CD14-positive monocyte (primary cell): Measurements from ENCODE around the gene C5. TPM values are rescaled to one million over a fixed set of nuclear protein-coding genes. Genes with fewer than 3 reads are reported as not detected.

Experiments used
- DNase-seq, 3 donors: peaks; one replicate each; pipeline ENCODE4 v3.0.0-alpha.2; 2011 to 2022
- H2AFZ ChIP-seq: 2 replicates; pipeline ENCODE4 v1.6.0; 2012; ENCODE audit warnings: mild to moderate bottlenecking, low read depth, low read length, inconsistent platforms; ENCODE audit not compliant: insufficient read depth, poor library complexity, severe bottlenecking
- H3K27ac ChIP-seq, 2 donors: 1 replicate in 1 of 2; 2 replicates in 1 of 2; pipeline ENCODE4 v1.5.1; 2012 to 2013; ENCODE audit warnings: low read length in 2 of 2, control low read depth in 1 of 2, inconsistent platforms in 1 of 2, low read depth in 1 of 2, mild to moderate bottlenecking in 1 of 2
- H3K27me3 ChIP-seq, 2 donors: one replicate each; pipeline versions ENCODE4 v1.6.0 to v1.6.1; 2011 to 2013; ENCODE audit warnings: low read length in 2 of 2; ENCODE audit not compliant: control insufficient read depth in 2 of 2, insufficient read depth in 2 of 2
- H3K36me3 ChIP-seq, 2 donors: replicated peaks in 1 of 2; 1 replicate in 1 of 2; 2 replicates in 1 of 2; pipeline versions ENCODE4 v1.5.1 to v1.6.1; 2012 to 2013; ENCODE audit warnings: low read length in 2 of 2, control low read depth in 1 of 2, inconsistent platforms in 1 of 2, mild to moderate bottlenecking in 1 of 2; ENCODE audit not compliant: insufficient read depth in 2 of 2, control insufficient read depth in 1 of 2
- H3K4me1 ChIP-seq, 2 donors: 1 replicate in 1 of 2; 2 replicates in 1 of 2; pipeline versions ENCODE4 v1.5.1 to v1.6.1; 2012 to 2013; ENCODE audit warnings: low read length in 2 of 2, control low read depth in 1 of 2, inconsistent platforms in 1 of 2, mild to moderate bottlenecking in 1 of 2, moderate library complexity in 1 of 2; ENCODE audit not compliant: insufficient read depth in 2 of 2, control insufficient read depth in 1 of 2
- H3K4me2 ChIP-seq: replicated peaks from 2 replicates; pipeline ENCODE3; 2012; ENCODE audit warnings: low read length, moderate library complexity, mild to moderate bottlenecking; ENCODE audit not compliant: poor library complexity, severe bottlenecking; ENCODE audit errors: extremely low read depth
- H3K4me3 ChIP-seq, 3 experiments: fragments of 200-600 bp in 1 of 3; sonication (generic) in 1 of 3; replicated peaks in 1 of 3; 1 replicate in 2 of 3; 2 replicates in 1 of 3; pipeline ENCODE4 v1.5.1; 2011 to 2013; ENCODE audit warnings: low read length in 3 of 3, mild to moderate bottlenecking in 3 of 3, control low read depth in 2 of 3, low read depth in 2 of 3, inconsistent platforms in 1 of 3, moderate library complexity in 1 of 3
- H3K79me2 ChIP-seq: 2 replicates; pipeline ENCODE4 v1.6.0; 2012; ENCODE audit warnings: mild to moderate bottlenecking, control low read depth, inconsistent platforms, low read length, moderate library complexity; ENCODE audit not compliant: insufficient read depth
- H3K9ac ChIP-seq: 2 replicates; pipeline ENCODE4 v1.6.0; 2017; ENCODE audit warnings: low read length, mild to moderate bottlenecking; ENCODE audit not compliant: insufficient read depth, poor library complexity, severe bottlenecking
- H3K9me3 ChIP-seq, 2 donors: replicated peaks in 1 of 2; 1 replicate in 1 of 2; 2 replicates in 1 of 2; pipeline versions ENCODE4 v1.5.1 to v1.6.1; 2012 to 2013; ENCODE audit warnings: low read length in 2 of 2, control low read depth in 1 of 2; ENCODE audit not compliant: control insufficient read depth in 1 of 2, insufficient read depth in 1 of 2
- H4K20me1 ChIP-seq: 2 replicates; pipeline ENCODE4 v1.6.0; 2012; ENCODE audit warnings: mild to moderate bottlenecking, low read length, control low read depth, moderate library complexity; ENCODE audit not compliant: insufficient read depth
- H3K27ac Mint-ChIP-seq, 7 donors: one replicate each; pipeline ENCODE4 v1.8.0; 2020; ENCODE audit warnings: mild to moderate bottlenecking in 7 of 7, mixed read lengths in 7 of 7, moderate library complexity in 6 of 7, inconsistent platforms in 2 of 7
- H3K27me3 Mint-ChIP-seq, 3 donors: one replicate each; pipeline ENCODE4 v1.8.0; 2021 to 2022; ENCODE audit warnings: low read depth in 3 of 3, mild to moderate bottlenecking in 3 of 3, mixed read lengths in 3 of 3, moderate library complexity in 3 of 3, inconsistent platforms in 1 of 3
- H3K36me3 Mint-ChIP-seq, 2 donors: one replicate each; pipeline ENCODE4 v1.8.0; 2020; ENCODE audit warnings: mixed read lengths in 2 of 2, inconsistent platforms in 1 of 2, mild to moderate bottlenecking in 1 of 2
- H3K4me1 Mint-ChIP-seq: one replicate; pipeline ENCODE4 v1.8.0; 2020; ENCODE audit warnings: mild to moderate bottlenecking, mixed read lengths
- H3K4me3 Mint-ChIP-seq, 2 donors: one replicate each; pipeline ENCODE4 v1.8.0; 2020; ENCODE audit warnings: mild to moderate bottlenecking in 2 of 2, mixed read lengths in 2 of 2, moderate library complexity in 1 of 2
- H3K9me3 Mint-ChIP-seq, 7 donors: one replicate each; pipeline ENCODE4 v1.8.0; 2020 to 2022; ENCODE audit warnings: mixed read lengths in 7 of 7, mild to moderate bottlenecking in 6 of 7, moderate library complexity in 6 of 7, inconsistent platforms in 2 of 7
- CTCF ChIP-seq: fragments of 200-600 bp; IDR thresholded peaks from one replicate; pipeline ENCODE4 v1.8.0; 2022; ENCODE audit warnings: antibody characterized with exemption, mild to moderate bottlenecking
- WGBS: methylation state at CpG from one replicate; pipeline ENCODE4 v1.1.5; 2013; ENCODE audit warnings: missing lambda C conversion rate; ENCODE audit not compliant: insufficient coverage; 5-methylcytosine and 5-hydroxymethylcytosine counted together
- intact Hi-C, 2 donors: fragments of 100-400 bp; cut with micrococcal nuclease; formaldehyde crosslinking; loops; one replicate each; pipeline versions ENCODE4 v1.15.0 to v1.15.1; 2023
- polyA minus RNA-seq: library from RNA; depleted of rRNA, polyadenylated mRNA; stranded (reverse); fragments of >200 nt; gene quantifications from 2 replicates; pipeline ENCODE4 v1.2.3, GENCODE V29; 2012
- polyA plus RNA-seq, 3 donors: library from polyadenylated mRNA; depleted of rRNA in 1 of 3; unstranded in 2 of 3; stranded (reverse) in 1 of 3; fragments of 300-500 nt in 2 of 3; fragments of >200 nt in 1 of 3; fragmentation: Illumina TruSeq in 2 of 3; gene quantifications; 1 replicate in 2 of 3; 2 replicates in 1 of 3; pipeline ENCODE4 v1.2.3, GENCODE V29; 2012 to 2021
- total RNA-seq, 12 experiments: library from RNA in 1 of 12; stranded (reverse) in 1 of 12; fragments of 120-200 nt in 1 of 12; gene quantifications; one replicate each; pipeline ENCODE4 v1.2.4 and lab custom pipeline; 2013 to 2026; ENCODE audit warnings: mixed read lengths in 6 of 12, inconsistent platforms in 1 of 12

The C5 gene
- 7.0 TPM for total RNA-seq (2013)
- polyA plus RNA-seq (1 to 10 TPM in 2 of 3 donors, under 1 TPM in 1; 0.66 to 3.5 (median 1.2) TPM), polyA minus RNA-seq (2.6 and 4.3 TPM in 2 replicates), total RNA-seq (lab: John Stamatoyannopoulos, UW) (3.3 to 16.4 (median 12.1) reads per million in 11 experiments)

GRCh38 chr9:121050128-121050988 lies at the start of gene C5:
C5 (minus strand) TSS chr9:121050275; CDS start chr9:121050246, 29 bp downstream.
- Histone ChIP-seq H3K27ac (no peak within 1 kb of the TSS), H3K79me2 (no peaks in the 10 kb centered on the region), H3K4me2 (no peak within 1 kb of the TSS), H3K36me3 (peaks cover 0 to under 1% of the 10 kb centered on the region in 2 donors), H3K9ac (no peak within 1 kb of the TSS), H3K4me3 (no peak within 1 kb of the TSS), H3K9me3 (no peaks in the 10 kb centered on the region), H4K20me1 (no peaks in the 10 kb centered on the region), H3K4me1 (no peaks in the 10 kb centered on the region), H3K27me3 (no peaks in the 10 kb centered on the region), H2AFZ (no peak within 1 kb of the TSS)
- Mint-ChIP-seq H3K36me3 (peaks cover 2 to 4% of the 10 kb centered on the region in 2 donors), H3K9me3 (no peaks in the 10 kb centered on the region), H3K4me1 (no peaks in the 10 kb centered on the region), H3K4me3 (no peak within 1 kb of the TSS), H3K27ac (no peak within 1 kb of the TSS), H3K27me3 (no peaks in the 10 kb centered on the region)
- TF ChIP-seq CTCF: no peak
- WGBS: no CpG with 5 or more reads among the region's 6 CpGs
- intact Hi-C loops: no loop called here
- no peak for DNase-seq

GRCh38 chr9:121098567-121099198 lies 48.6 kb upstream of the C5 start:
- no peak overlapping the region for H3K4me2 ChIP-seq
- H3K4me3 ChIP-seq: no peak overlapping the region
- no peak overlapping the region for H2AFZ ChIP-seq
- no peaks in the 10 kb centered on the region for H3K4me1 ChIP-seq
- no peaks in the 10 kb centered on the region for H3K9me3 ChIP-seq
- H3K9ac ChIP-seq: no peak overlapping the region
- Mint-ChIP-seq H3K36me3 (peaks cover 59 to 71% of the 10 kb centered on the region in 2 donors), H3K27me3 (no peaks in the 10 kb centered on the region), H3K27ac (peak overlapping the region; percentile 28 to 79 (median 51)), H3K4me1 (peaks cover 10% of the 10 kb centered on the region), H3K4me3 (no peak overlapping the region), H3K9me3 (peaks cover 6 to 24% (median 16%) of the 10 kb centered on the region in 7 donors)
- WGBS: 44% methylated on average over 3 of the region's 5 CpGs
- no peak for TF ChIP-seq CTCF
- intact Hi-C loops: no loop called here
- H3K27me3 ChIP-seq: no peaks in the 10 kb centered on the region
- peak overlapping the region in 1 of 2 donors; percentile 46 for H3K27ac ChIP-seq
- H3K79me2 ChIP-seq: peaks cover 6% of the 10 kb centered on the region
- DNase-seq: no peak
- H4K20me1 ChIP-seq: no peaks in the 10 kb centered on the region
- H3K36me3 ChIP-seq: peaks cover 51 to 63% of the 10 kb centered on the region in 2 donors
